ENCODE results near the gene TEX51.

The TEX51 gene

DNA sequence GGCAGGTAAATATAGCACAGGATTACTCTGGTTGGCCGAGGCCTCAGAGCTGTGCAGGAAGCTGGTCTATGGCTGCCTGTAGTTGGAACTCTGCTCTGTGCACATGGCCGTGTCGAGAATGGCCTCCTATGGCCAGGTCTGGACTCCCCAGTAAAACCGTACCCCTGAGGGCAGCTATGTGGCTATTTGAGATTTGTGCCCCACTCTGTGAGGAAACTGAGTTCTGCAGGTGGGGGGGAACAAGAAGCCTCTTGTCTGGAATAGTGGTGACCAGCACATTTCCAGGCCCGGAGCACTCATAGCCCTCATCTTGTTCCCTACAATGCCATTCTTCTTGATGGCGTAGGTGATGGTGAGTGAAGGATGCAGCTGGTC is 15.0 kb upstream of the TEX51 start (continued):
- TF ChIP-seq ZNF433 (tag by site-specific recombination; IDR thresholded peaks at IDR 0.05; ENCODE audit: low read depth) (no peak), ZNF24 (tag by site-specific recombination; IDR thresholded peaks at IDR 0.05) (no peak), ZNF248 (tag by site-specific recombination; IDR thresholded peaks at IDR 0.05) (no peak), ZNF157 (tag by site-specific recombination; IDR thresholded peaks at IDR 0.05) (no peak), ZNF10 (tag by site-specific recombination; IDR thresholded peaks at IDR 0.05) (no peak), ZNF629 (tag by site-specific recombination; IDR thresholded peaks at IDR 0.05) (no peak)

DNA sequence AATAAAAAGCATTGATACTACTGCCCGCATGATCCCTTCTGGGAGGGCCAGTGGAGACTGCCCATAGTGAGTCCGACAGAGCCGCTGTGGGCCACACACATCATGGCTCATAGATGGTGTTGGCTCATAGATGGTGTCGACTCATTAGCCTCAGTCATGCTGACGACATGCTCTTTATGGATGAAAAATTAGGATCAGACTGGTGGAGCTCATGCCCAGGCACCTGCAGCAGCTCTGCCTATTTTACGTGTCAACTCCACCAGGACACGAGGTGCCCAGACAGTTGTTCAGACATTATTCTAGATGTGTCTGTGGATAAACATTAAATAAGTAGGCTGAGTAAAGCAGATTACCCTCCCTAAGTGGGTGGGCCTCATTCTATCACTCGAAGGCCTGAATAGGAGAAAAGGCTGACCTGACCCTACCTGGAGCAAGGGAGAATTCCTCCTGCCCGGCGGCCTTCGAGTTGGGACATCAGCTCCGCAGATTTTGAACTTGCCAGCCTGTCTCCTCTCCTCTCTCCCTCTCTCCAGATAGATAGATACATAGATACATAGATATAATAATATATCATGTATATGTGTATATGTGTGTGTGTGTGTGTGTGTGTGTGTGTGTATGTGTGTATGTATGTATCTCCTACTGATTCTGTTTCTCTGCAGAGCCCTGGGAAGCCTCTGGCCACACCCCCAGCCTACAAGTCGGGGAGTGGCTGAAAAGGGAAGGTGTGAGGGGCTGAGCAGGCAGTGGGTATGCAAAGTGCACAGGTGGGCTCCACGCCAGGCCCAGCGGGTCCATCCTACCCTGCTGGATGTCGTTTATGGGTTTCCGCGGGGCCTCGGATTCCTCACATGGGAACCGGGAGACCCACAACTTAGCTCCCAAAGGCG is 13.6 kb upstream of the TEX51 start:
- Histone ChIP-seq H3K4me1 (ENCODE audit: control insufficient read depth, insufficient read depth, low read length) (no peaks in the 10 kb centered on the region), H3K27ac (ENCODE audit: extremely low read depth, low read depth, low read length) (no peak overlapping the region), H3K9me3 (ENCODE audit: control insufficient read depth, insufficient read depth, low read depth, low read length) (no peaks in the 10 kb centered on the region), H3K4me3 (ENCODE audit: low read depth, low read length) (no peak overlapping the region), H3K36me3 (ENCODE audit: control insufficient read depth in 2 of 2, insufficient read depth in 1 of 2, low read length in 2 of 2) (no peaks in the 10 kb centered on the region)
- CTCF ChIA-PET, result interaction anchor here (0.6 to 3.2 kb wide), 6 partner anchors 11 to 315 kb away, joined by 3 to 27 read pairs (median 4); no protein-coding TSS in a partner anchor
- no peak for TF ChIP-seq ZNF133 (tag by site-specific recombination; IDR thresholded peaks at IDR 0.05)
- no peak for TF ChIP-seq ZFP3 (tag by site-specific recombination; IDR thresholded peaks at IDR 0.05; ENCODE audit: low read depth)
- no peak for TF ChIP-seq ZNF561 (tag by site-specific recombination; IDR thresholded peaks at IDR 0.05; ENCODE audit: borderline replicate concordance)
- TF ChIP-seq MZF1 (tag by site-specific recombination; IDR thresholded peaks at IDR 0.05; ENCODE audit: borderline replicate concordance), result no peak
- TF ChIP-seq ZNF214 (tag by site-specific recombination; IDR thresholded peaks at IDR 0.05; ENCODE audit: borderline replicate concordance), result no peak
- no peak for TF ChIP-seq ZNF169 (tag by site-specific recombination; IDR thresholded peaks at IDR 0.05)
- TF ChIP-seq, protein P1, sequence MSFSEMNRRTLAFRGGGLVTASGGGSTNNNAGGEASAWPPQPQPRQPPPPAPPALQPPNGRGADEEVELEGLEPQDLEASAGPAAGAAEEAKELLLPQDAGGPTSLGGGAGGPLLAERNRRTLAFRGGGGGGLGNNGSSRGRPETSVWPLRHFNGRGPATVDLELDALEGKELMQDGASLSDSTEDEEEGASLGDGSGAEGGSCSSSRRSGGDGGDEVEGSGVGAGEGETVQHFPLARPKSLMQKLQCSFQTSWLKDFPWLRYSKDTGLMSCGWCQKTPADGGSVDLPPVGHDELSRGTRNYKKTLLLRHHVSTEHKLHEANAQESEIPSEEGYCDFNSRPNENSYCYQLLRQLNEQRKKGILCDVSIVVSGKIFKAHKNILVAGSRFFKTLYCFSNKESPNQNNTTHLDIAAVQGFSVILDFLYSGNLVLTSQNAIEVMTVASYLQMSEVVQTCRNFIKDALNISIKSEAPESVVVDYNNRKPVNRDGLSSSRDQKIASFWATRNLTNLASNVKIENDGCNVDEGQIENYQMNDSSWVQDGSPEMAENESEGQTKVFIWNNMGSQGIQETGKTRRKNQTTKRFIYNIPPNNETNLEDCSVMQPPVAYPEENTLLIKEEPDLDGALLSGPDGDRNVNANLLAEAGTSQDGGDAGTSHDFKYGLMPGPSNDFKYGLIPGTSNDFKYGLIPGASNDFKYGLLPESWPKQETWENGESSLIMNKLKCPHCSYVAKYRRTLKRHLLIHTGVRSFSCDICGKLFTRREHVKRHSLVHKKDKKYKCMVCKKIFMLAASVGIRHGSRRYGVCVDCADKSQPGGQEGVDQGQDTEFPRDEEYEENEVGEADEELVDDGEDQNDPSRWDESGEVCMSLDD (tag by site-specific recombination; IDR thresholded peaks at IDR 0.05), result no peak
- POLR2A ChIA-PET, result no interaction called here

DNA sequence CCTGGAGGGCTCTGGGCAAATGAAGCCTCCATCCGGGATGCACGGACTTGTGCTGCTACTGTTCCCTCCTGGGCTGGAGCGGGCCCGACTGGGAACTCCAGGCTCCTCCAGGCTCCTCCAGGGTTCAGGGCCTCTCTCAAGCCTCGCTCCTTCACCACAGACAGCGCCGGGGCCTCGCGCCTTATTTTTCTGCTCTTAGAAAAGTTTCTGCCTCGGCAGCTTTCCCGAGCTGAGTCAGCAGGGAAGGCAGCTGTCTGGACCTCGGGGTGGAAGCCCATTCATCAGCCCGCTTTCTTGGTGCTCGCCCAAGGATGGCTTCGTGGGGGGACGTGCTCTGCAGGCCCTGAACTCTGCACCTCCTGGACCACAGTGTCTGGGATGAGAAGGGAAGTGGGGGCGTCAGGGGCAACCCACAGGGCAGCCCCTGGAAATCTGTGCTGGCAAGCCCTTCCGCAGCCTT is 12.9 kb upstream of the TEX51 start:
- no peak overlapping the region for H3K27ac ChIP-seq (ENCODE audit: extremely low read depth, low read depth, low read length)
- no peak overlapping the region for H3K4me3 ChIP-seq (ENCODE audit: low read depth, low read length)
- no peaks in the 10 kb centered on the region for H3K4me1 ChIP-seq (ENCODE audit: control insufficient read depth, insufficient read depth, low read length)
- H3K36me3 ChIP-seq (ENCODE audit: control insufficient read depth in 2 of 2, insufficient read depth in 1 of 2, low read length in 2 of 2), result no peaks in the 10 kb centered on the region
- POLR2A ChIA-PET, result no interaction called here
- no peaks in the 10 kb centered on the region for H3K9me3 ChIP-seq (ENCODE audit: control insufficient read depth, insufficient read depth, low read depth, low read length)
- CTCF ChIA-PET, result interaction anchor here (0.6 to 3.2 kb wide), 8 partner anchors 11 to 344 kb away, joined by 3 to 27 read pairs (median 4); partner anchors contain the start of gene TEX51
- TF ChIP-seq ZNF2 (tag by site-specific recombination; IDR thresholded peaks at IDR 0.05) (no peak), ZSCAN30 (tag by site-specific recombination; IDR thresholded peaks at IDR 0.05) (no peak), ZFP69B (tag by site-specific recombination; IDR thresholded peaks at IDR 0.05) (no peak), ZXDB (tag by site-specific recombination; IDR thresholded peaks at IDR 0.05) (no peak), ZNF792 (tag by site-specific recombination; IDR thresholded peaks at IDR 0.05) (no peak), YY2 (tag by site-specific recombination; IDR thresholded peaks at IDR 0.05) (no peak), GLI4 (tag by site-specific recombination; IDR thresholded peaks at IDR 0.05) (no peak), ZNF670 (tag by site-specific recombination; IDR thresholded peaks at IDR 0.05; ENCODE audit: low read depth) (no peak)
- TF ChIP-seq, protein P2, sequence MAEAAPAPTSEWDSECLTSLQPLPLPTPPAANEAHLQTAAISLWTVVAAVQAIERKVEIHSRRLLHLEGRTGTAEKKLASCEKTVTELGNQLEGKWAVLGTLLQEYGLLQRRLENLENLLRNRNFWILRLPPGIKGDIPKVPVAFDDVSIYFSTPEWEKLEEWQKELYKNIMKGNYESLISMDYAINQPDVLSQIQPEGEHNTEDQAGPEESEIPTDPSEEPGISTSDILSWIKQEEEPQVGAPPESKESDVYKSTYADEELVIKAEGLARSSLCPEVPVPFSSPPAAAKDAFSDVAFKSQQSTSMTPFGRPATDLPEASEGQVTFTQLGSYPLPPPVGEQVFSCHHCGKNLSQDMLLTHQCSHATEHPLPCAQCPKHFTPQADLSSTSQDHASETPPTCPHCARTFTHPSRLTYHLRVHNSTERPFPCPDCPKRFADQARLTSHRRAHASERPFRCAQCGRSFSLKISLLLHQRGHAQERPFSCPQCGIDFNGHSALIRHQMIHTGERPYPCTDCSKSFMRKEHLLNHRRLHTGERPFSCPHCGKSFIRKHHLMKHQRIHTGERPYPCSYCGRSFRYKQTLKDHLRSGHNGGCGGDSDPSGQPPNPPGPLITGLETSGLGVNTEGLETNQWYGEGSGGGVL (tag by site-specific recombination; IDR thresholded peaks at IDR 0.05), result no peak
- TF ChIP-seq, protein P3, sequence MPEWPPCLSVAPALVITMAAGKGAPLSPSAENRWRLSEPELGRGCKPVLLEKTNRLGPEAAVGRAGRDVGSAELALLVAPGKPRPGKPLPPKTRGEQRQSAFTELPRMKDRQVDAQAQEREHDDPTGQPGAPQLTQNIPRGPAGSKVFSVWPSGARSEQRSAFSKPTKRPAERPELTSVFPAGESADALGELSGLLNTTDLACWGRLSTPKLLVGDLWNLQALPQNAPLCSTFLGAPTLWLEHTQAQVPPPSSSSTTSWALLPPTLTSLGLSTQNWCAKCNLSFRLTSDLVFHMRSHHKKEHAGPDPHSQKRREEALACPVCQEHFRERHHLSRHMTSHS (tag by site-specific recombination; IDR thresholded peaks at IDR 0.05), result no peak
- TF ChIP-seq, protein P4, sequence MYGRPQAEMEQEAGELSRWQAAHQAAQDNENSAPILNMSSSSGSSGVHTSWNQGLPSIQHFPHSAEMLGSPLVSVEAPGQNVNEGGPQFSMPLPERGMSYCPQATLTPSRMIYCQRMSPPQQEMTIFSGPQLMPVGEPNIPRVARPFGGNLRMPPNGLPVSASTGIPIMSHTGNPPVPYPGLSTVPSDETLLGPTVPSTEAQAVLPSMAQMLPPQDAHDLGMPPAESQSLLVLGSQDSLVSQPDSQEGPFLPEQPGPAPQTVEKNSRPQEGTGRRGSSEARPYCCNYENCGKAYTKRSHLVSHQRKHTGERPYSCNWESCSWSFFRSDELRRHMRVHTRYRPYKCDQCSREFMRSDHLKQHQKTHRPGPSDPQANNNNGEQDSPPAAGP (tag by site-specific recombination; IDR thresholded peaks at IDR 0.05), result no peak
- TF ChIP-seq, protein P5, sequence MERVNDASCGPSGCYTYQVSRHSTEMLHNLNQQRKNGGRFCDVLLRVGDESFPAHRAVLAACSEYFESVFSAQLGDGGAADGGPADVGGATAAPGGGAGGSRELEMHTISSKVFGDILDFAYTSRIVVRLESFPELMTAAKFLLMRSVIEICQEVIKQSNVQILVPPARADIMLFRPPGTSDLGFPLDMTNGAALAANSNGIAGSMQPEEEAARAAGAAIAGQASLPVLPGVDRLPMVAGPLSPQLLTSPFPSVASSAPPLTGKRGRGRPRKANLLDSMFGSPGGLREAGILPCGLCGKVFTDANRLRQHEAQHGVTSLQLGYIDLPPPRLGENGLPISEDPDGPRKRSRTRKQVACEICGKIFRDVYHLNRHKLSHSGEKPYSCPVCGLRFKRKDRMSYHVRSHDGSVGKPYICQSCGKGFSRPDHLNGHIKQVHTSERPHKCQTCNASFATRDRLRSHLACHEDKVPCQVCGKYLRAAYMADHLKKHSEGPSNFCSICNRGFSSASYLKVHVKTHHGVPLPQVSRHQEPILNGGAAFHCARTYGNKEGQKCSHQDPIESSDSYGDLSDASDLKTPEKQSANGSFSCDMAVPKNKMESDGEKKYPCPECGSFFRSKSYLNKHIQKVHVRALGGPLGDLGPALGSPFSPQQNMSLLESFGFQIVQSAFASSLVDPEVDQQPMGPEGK (tag by site-specific recombination; IDR thresholded peaks at IDR 0.05), result no peak

All from HEK293 (cell line).